ENCODE measurements around the gene KDM5A. TPM values are rescaled to one million over a fixed set of nuclear protein-coding genes. Genes with fewer than 3 reads are reported as not detected.
"Not testable (repeated sequence)": the region's sequence is repeated elsewhere in the genome, so short reads cannot be mapped to it uniquely, and the experiment has no call there.

KDM5A gene
- 44.8 and 71.2 TPM in 2 replicates for total RNA-seq

GRCh38 chr12:389142-390096 lies at the start of gene KDM5A:
Gene KDM5A, minus strand, starts transcription at chr12:389320. Its CDS starts 229 bp downstream, at chr12:389091.
- DNase-seq (ENCODE audit: low read depth, low spot score) = peak; percentile 78

GRCh38 chr12:435737-436136 lies 46.6 kb upstream of the KDM5A start:
- DNase-seq (ENCODE audit: low read depth, low spot score) = not testable (repeated sequence)

DNA sequence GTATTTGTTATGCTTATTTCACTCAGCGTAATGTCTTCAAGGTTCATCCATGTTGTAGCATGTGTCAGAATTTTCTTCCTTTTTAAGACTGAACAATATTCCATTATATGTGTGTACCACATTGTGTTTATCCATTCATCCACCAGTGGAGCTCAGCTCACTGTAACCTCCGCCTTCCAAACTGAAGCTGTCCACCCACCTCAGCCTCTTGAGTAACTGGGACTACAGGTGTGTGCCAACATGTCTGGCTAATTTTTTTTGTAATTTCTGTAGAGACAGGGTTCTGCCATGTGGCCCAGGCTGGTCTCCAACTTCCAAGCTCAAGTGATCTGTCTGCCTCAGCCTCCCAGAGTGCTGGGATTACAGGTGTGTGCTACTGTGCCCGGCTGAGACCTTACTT lies 33.4 kb upstream of the KDM5A start:
- no peak for DNase-seq (ENCODE audit: low read depth, low spot score)

DNA sequence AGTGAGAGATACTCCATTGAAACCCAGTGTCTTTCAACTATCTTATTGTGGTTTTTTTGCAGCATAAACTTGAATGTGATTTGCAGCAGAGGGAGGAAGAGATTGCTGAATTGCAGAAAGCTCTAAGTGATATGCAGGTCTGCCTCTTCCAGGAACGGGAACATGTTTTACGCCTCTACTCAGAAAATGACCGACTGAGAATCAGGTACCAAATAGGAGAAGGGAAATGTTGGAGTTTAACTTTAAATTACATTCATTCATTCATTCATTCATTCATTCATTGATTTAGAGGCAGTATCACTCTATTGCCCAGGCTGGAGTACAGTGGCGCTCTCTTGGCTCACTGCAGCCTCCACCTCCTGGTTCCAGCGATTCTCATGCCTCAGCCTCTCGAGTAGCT lies 29.3 kb upstream of the KDM5A start:
- no peak for DNase-seq (ENCODE audit: low read depth, low spot score)

DNA sequence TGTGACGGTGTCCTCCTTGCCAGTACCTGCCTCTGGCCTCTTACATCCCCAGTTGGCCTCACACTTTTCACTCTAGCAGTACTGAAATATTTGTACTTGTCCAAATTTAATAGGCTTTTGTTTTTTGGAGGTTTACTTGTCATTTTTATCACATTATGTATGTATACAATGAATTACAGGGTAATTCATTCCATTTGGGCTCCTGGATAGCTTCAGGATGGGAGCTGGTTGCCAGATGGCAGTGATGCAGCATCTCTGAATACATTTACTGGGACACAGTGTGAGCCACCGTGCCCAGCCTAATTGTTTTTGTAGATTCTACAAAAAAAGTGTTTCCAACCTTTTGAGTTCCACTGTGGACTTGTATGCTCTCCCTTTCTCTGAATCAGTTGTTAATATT lies 25.7 kb upstream of the KDM5A start:
- DNase-seq (ENCODE audit: low read depth, low spot score) = no peak

- no peak for DNase-seq (ENCODE audit: low read depth, low spot score)
These were observed 12.9 kb upstream of the KDM5A start for GRCh38 chr12:402029-402389.

DNA sequence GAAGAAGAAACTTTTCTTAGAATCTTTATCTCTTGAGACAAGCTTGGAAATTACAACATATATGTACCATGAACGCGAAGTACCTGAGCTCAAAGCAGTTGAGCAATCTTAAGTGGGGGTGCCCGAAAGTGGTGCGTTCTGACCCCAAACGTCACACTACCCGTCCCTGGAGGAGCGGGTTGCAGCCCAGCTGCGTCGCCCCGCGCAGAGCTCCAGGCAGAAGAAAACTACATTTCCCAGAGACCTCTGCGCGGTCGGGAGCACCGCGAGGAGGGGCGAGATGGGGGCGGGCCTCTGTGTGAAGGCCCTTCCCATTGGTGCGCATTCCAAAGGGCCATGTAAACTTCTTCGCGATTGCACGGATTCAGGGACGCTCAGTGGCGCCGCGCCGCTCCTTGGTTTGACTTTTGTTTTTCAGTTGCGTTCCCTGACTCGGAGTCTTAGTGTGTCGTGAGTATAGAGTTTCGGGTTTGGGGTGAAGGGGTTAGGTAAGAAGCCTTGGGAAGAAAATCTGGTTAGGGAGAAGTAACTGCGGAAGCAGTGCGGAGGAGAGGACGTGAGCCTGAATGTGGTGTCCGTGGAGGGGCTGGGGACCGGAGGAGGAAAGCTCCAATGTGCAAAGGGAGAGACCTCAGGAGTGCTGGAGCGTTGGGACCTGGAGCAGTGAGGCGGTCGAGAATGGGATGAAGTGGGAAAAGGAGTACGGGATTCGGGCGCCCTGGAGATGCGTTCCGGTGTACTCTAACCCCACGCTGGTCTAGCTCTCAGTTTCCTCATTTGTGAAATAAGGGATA lies 12.3 kb upstream of the KDM5A start, which contains the start of gene CCDC77:
TSS of gene CCDC77 (plus strand) at position 410 of the 794 bp plus-strand sequence. CDS start 7,740 bp downstream, outside the sequence.
- peak; percentile 73 for DNase-seq (ENCODE audit: low read depth, low spot score)

DNA sequence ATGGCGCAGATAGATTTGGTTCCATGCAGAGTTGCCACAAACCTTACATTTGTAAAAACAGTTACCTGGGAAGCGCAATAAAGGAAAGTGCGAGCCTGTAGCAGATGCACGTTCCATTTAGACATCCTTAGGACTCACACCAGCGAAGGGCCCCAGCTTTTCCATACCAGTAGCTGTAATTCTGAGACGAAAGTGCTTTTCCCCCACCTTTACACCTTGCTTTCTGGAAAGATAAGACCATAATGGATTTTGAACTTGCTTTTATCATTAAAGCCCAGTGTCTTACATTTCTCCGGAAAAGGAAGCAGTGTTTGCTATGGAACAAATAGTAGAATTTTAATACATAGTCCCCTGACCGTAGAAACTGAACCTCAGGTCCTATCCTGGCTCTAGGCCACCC lies 11.7 kb upstream of the KDM5A start:
- DNase-seq (ENCODE audit: low read depth, low spot score) = no peak

DNA sequence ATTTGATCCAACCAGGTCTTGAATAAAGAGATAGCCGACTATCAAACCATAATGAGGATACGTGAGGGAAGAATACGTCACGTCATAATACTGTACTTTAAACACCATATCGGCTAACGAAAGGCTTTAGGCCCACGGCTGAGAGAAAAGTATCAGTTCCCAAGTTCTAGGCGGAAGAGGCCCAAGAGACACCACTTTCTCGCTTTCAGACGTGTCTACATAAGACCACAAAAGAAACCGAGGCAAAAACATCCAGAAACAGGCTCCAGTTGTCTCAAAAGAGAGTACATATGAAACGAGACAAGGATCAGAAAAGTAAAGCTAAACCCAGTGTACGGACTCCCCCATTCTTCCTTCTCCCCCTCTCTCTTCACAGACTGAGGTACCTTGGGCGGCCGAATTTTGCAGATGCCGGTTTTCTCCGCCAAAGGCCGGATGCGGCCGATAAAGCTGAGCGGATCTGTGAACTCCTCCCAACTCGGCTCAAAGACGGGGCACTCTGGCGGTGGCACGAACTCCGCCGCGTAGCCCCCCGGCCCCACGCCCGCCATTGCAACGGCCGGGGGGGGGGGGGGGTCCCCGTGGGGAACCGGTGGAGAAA lies 479 bp downstream of the KDM5A start:
- DNase-seq (ENCODE audit: low read depth, low spot score) = no peak

- DNase-seq (ENCODE audit: low read depth, low spot score) = no peak
These were observed 1.1 kb downstream of the KDM5A start for GRCh38 chr12:388012-388411.

DNA sequence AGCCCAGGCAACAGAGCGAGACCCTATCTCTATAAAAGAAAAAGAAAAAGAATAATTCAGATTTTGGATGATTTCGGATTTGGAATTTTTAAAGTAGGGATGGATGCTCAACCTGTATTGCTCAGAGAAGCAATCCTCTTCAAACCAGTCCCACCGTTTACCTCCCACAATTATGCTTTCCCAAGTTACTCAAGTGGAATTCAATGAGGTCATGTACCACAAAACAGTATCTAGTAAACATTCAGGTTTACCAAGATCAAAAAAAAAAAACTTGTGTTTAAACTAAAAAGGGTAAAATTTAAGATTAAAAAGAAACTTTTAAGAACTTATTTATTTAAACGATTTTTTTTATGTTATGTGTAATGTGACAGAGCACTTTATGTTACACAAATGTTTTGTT lies 2.5 kb downstream of the KDM5A start:
- DNase-seq (ENCODE audit: low read depth, low spot score) = no peak

GRCh38 chr12:370739-371485 lies 18.2 kb downstream of the KDM5A start:
- DNase-seq (ENCODE audit: low read depth, low spot score) = not testable (repeated sequence)

- no peak for DNase-seq (ENCODE audit: low read depth, low spot score)
These were observed 21.1 kb downstream of the KDM5A start for GRCh38 chr12:367972-368371.

- no peak for DNase-seq (ENCODE audit: low read depth, low spot score)
These were observed 22.3 kb downstream of the KDM5A start for GRCh38 chr12:366820-367219.

DNA sequence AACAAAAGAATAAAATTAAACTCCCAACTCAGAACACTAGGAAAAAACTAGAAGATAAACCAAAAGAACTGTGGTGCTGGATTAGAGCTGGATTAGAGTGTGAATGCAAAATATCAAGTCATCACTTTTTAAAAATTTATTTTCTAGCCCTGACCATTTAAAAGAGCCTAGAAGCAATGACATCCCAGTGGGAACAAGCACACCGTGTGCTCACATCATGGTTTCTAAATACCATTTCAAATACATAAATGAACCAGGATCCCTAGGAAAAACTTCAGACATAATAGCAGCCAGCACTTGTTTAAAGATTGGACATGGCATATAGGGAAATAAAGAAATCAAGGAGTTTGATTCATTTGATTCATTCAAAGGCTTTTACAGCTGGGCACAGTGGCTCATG lies 30.0 kb downstream of the KDM5A start:
- DNase-seq (ENCODE audit: low read depth, low spot score) = no peak

GRCh38 chr12:356276-356988 lies 32.7 kb downstream of the KDM5A start:
- DNase-seq (ENCODE audit: low read depth, low spot score) = no peak

DNA sequence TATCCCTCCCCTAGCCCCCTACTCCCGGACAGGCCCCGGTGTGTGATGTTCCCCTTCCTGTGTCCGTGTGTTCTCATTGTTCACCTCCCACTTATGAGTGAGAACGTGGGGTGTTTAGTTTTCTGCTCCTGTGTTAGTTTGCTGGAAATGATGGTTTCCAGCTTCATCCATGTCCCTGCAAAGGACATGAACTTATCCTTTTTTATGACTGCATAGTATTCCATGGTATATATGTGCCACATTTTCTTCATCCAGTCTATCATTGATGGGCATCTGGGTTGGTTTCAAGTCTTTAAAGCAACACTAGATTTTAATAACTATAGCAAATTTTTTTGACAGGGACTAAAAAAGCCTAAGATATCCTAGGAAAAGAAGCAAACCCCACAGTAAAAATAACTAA lies 37.9 kb downstream of the KDM5A start:
- not testable (repeated sequence) for DNase-seq (ENCODE audit: low read depth, low spot score)

GRCh38 chr12:349625-350024 lies 39.5 kb downstream of the KDM5A start:
- not testable (repeated sequence) for DNase-seq (ENCODE audit: low read depth, low spot score)

DNA sequence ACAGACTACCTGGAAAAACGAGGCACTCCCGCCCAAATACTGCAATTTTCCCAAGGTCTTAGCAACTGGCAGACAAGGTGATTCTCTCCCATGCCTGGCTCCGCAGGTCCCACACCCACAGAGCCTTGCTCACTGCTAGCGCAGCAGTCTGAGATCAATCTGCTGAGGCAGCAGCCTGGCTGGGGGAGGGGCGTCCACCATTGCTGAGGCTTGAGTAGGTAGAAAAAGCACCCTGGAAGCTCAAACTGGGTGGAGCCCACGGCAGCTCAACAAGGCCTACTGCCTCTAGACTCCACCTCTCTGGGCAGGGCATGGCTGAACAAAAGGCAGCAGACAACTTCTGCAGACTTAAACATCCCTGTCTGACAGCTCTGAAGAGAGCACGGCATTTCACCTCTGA lies 46.1 kb downstream of the KDM5A start:
- not testable (repeated sequence) for DNase-seq (ENCODE audit: low read depth, low spot score)

DNA sequence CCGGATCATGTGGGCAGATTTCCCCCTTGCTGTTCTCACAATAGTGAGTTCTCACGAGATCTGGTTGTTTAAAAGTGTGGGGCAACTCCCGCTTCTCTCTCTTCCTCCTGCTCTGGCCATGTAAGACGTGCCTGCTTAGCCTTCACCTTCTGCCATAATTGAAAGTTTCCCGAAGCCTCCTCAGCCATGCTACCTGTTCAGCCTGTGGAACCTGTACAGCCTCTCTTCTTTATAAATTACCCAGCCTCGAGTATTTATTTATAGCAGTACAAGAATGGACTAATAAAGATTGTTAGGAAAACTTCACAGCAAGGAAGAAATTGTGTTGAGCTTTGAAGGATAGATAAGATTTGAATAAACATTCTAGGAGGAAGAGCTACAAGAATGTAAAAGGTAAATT lies 52.1 kb downstream of the KDM5A start:
- DNase-seq (ENCODE audit: low read depth, low spot score) = no peak
